ENCODE results near the gene NEAT1.

Gene NEAT1

DNA sequence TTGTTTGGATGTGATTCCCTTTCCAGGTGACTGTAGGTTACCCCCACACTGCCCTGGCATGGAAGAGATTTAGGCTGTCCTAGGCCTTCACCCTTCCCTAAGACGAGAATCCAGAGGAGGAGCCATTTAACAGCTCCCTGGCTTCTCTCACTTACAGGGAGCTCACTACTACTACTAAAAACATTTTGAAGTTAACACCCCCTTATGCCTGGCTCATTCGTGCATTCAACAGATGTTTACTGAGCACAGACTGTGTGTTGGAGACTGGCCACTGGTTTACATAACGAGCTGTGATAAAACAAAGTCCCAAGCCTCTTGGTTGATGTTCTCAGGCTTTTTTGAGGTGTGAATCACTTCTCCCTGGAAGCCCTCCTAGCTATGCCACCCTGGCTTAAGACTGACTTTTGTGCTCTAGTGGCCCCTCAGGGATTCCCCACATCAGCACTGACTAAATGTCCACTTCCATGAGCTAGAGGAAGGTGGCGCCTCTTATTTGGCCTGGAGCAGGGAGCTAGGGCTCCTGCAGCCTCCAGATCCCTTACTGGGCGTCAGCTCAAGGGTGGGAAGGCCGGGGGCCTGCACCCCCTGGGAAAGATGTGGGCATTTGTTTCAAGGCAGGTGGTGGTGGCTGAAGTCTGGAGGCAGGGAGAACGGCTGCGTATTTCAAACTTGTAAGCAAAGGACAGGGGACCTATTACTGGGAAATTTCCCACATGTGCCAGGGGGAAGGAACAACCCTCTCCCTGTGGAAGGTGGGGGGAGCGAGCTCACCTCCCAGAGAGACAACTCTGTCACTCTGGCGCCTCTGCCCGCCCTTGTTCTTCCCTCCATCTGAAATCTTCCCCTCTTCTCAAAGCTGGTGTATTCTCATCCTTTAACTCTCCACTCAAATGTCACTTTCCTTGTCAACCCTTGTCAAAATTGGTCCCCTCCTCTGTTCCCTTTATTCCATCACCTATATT is 56.9 kb downstream of the NEAT1 start:
- no peak overlapping the region for H3K4me3 ChIP-seq (ENCODE audit: control insufficient read depth in 1 of 7, extremely low read depth in 1 of 7, insufficient read depth in 4 of 7, low read depth in 2 of 7, low read length in 6 of 7)
- no peaks in the 10 kb centered on the region for H3K36me3 ChIP-seq (ENCODE audit: control insufficient read depth in 4 of 4, insufficient read depth in 4 of 4, low read length in 3 of 4)
- no peaks in the 10 kb centered on the region for H3K9me3 ChIP-seq (ENCODE audit: control extremely low read depth in 1 of 5, control insufficient read depth in 4 of 5, insufficient read depth in 2 of 5, low read depth in 1 of 5, low read length in 4 of 5)
- 90% methylated on average over 10 of the region's 11 CpGs for WGBS (ENCODE audit: insufficient coverage)
- DNase-seq: peak in 1 of 3 donors; percentile 14
- no peaks in the 10 kb centered on the region for H3K27me3 ChIP-seq (replicated peaks in 2 of 5; ENCODE audit: control insufficient read depth in 4 of 5, insufficient read depth in 5 of 5, low read length in 4 of 5)
- CTCF ChIA-PET: interaction anchor here (0.9 to 18.9 kb wide), 10 partner anchors 8 to 112 kb away, joined by 3 to 653 read pairs (median 4); partner anchors contain the start of gene MALAT1
- peaks cover 0 to 49% (median 36%) of the 10 kb centered on the region in 4 experiments for H3K4me1 ChIP-seq (ENCODE audit: control extremely low read depth in 1 of 4, control insufficient read depth in 4 of 4, insufficient read depth in 4 of 4, low read length in 3 of 4)
- H3K27ac ChIP-seq (ENCODE audit: insufficient read depth in 1 of 2, low read depth in 1 of 2, low read length in 2 of 2, poor library complexity in 1 of 2, severe bottlenecking in 2 of 2): peak overlapping the region in 1 of 2 experiments; percentile 98
- POLR2A ChIA-PET: interaction anchor here (0.5 to 15.5 kb wide), 5 partner anchors 14 to 1779 kb away, joined by 3 to 1072 read pairs (median 3); partner anchors contain the start of genes MALAT1 and NEAT1

DNA sequence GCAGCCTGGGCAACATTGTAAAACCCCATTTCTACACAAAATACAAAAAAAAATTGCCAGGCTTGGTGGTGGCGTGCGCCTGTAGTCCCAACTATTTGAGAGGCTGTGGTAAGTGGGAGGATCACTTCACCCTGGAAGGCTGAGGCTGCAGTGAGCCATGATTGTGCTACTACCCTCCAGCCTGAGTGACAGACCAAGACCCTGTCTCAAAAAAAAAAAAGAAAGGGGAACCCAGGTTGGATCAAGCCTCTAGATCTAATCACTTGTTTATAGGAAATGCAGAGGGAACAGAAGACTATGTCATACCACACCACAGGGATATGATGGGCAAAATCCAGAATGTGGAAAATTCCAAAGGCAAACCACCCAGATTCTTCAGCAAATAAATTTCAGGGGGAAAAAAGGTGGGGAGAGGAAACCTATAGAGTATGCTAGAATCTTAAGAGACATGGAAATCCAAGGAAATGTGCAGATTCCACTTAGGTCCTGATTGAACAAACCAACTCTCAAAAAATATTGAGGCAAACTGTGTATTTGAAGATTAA is 59.8 kb downstream of the NEAT1 start:
- Histone ChIP-seq H3K4me1 (ENCODE audit: control extremely low read depth in 1 of 4, control insufficient read depth in 4 of 4, insufficient read depth in 4 of 4, low read length in 3 of 4) (peaks cover 0 to 41% (median 34%) of the 10 kb centered on the region in 4 experiments), H3K9me3 (ENCODE audit: control extremely low read depth in 1 of 5, control insufficient read depth in 4 of 5, insufficient read depth in 2 of 5, low read depth in 1 of 5, low read length in 4 of 5) (no peaks in the 10 kb centered on the region), H3K27ac (ENCODE audit: insufficient read depth in 1 of 2, low read depth in 1 of 2, low read length in 2 of 2, poor library complexity in 1 of 2, severe bottlenecking in 2 of 2) (no peak overlapping the region), H3K36me3 (ENCODE audit: control insufficient read depth in 4 of 4, insufficient read depth in 4 of 4, low read length in 3 of 4) (no peaks in the 10 kb centered on the region), H3K4me3 (ENCODE audit: control insufficient read depth in 1 of 7, extremely low read depth in 1 of 7, insufficient read depth in 4 of 7, low read depth in 2 of 7, low read length in 6 of 7) (no peak overlapping the region), H3K27me3 (replicated peaks in 2 of 5; ENCODE audit: control insufficient read depth in 4 of 5, insufficient read depth in 5 of 5, low read length in 4 of 5) (no peaks in the 10 kb centered on the region)
- POLR2A ChIA-PET: interaction anchor here (0.6 to 2.0 kb wide), 5 partner anchors 11 to 24 kb away, joined by 3 to 17 read pairs (median 3); partner anchors contain the start of gene MALAT1
- CTCF ChIA-PET: interaction anchor here (18.9 kb wide), 1 partner anchor 16 kb away, joined by 653 read pairs; the partner anchor contains the start of gene MALAT1
- DNase-seq: peak in 2 of 3 donors; percentile 38
- WGBS (ENCODE audit: insufficient coverage): no CpG with 5 or more reads among the region's 2 CpGs

DNA sequence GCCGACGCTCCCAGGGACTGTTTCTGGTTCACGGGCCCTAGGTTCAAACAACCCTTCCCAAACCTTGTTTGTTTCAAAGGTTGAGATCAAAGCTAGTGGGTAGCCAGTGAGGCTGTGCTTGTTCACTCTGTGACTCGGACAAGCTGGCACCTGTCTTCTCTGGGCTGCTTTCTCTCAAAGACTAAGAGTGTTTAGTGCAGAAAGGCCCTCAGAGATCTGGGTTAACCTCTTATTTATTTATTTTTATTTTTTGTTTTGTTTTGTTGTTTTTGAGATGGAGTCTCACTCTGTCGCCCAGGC is 63.3 kb downstream of the NEAT1 start:
- no peaks in the 10 kb centered on the region for H3K36me3 ChIP-seq (ENCODE audit: control insufficient read depth in 4 of 4, insufficient read depth in 4 of 4, low read length in 3 of 4)
- no peak overlapping the region for H3K27ac ChIP-seq (ENCODE audit: insufficient read depth in 1 of 2, low read depth in 1 of 2, low read length in 2 of 2, poor library complexity in 1 of 2, severe bottlenecking in 2 of 2)
- no peak overlapping the region for H3K4me3 ChIP-seq (ENCODE audit: control insufficient read depth in 1 of 7, extremely low read depth in 1 of 7, insufficient read depth in 4 of 7, low read depth in 2 of 7, low read length in 6 of 7)
- H3K4me1 ChIP-seq (ENCODE audit: control extremely low read depth in 1 of 4, control insufficient read depth in 4 of 4, insufficient read depth in 4 of 4, low read length in 3 of 4): peaks cover 0 to 48% (median 43%) of the 10 kb centered on the region in 4 experiments
- WGBS (ENCODE audit: insufficient coverage): 100% methylated on average over 2 of the region's 5 CpGs
- no peaks in the 10 kb centered on the region for H3K9me3 ChIP-seq (ENCODE audit: control extremely low read depth in 1 of 5, control insufficient read depth in 4 of 5, insufficient read depth in 2 of 5, low read depth in 1 of 5, low read length in 4 of 5)
- ChIA-PET POLR2A (interaction anchor here (5.3 to 26.7 kb wide), 2 partner anchors 13 to 15 kb away, joined by 91 to 1072 read pairs; partner anchors contain the start of gene MALAT1), CTCF (interaction anchor here (1.2 to 26.9 kb wide), 5 partner anchors 10 to 14 kb away, joined by 3 to 653 read pairs (median 5); partner anchors contain the start of gene MALAT1)
- DNase-seq: no peak
- H3K27me3 ChIP-seq (replicated peaks in 2 of 5; ENCODE audit: control insufficient read depth in 4 of 5, insufficient read depth in 5 of 5, low read length in 4 of 5): no peaks in the 10 kb centered on the region

DNA sequence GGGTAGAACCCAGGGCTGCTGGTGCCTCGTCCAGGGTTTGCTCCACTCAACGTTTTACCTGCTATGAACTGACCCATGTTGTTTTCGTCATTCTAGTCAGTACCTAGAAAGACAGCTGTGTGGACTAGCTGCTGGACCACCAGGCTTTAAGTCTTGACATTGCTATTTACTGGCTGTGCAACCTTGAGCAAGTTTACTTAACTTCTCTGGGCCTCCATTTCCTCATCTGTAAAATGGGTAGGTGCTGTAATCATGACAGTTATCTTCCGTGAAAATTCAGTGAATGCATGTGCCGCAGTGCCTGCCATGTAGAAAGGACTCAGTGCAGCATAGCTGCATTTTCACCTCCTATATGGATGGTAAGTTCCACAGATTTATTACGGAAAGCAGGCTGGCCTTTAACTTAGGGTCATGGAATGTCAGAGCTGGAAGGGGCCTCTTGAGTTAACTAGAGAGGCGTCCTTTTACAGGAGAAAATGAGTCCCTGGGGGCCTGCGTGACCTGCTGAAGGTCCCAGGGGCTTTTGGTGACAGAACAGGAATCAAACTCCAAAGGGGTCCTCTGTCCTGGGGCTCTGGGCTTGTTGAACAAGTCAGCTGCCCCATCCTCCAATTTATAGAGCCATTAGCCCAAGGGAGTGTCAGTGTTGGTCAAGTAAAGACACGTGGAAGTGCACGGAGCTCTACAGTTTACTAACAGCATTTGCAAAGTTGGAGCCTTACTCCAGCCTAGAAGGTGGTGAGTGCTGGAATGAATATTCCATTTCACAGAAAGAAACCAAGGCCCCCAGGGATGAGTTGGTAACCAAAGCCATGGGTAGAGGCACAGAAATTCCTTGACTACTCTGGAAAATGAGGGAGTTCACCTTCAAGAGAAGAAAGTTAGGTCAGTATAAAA is 64.2 kb downstream of the NEAT1 start:
- peak overlapping the region; percentile 16 to 80 for H3K27ac ChIP-seq (ENCODE audit: insufficient read depth in 1 of 2, low read depth in 1 of 2, low read length in 2 of 2, poor library complexity in 1 of 2, severe bottlenecking in 2 of 2)
- DNase-seq: peak in 1 of 3 donors; percentile 26
- no peaks in the 10 kb centered on the region for H3K27me3 ChIP-seq (replicated peaks in 2 of 5; ENCODE audit: control insufficient read depth in 4 of 5, insufficient read depth in 5 of 5, low read length in 4 of 5)
- H3K9me3 ChIP-seq (ENCODE audit: control extremely low read depth in 1 of 5, control insufficient read depth in 4 of 5, insufficient read depth in 2 of 5, low read depth in 1 of 5, low read length in 4 of 5): no peaks in the 10 kb centered on the region
- POLR2A ChIA-PET: interaction anchor here (1.0 to 26.7 kb wide), 3 partner anchors 14 to 45 kb away, joined by 3 to 1072 read pairs (median 91); partner anchors contain the start of gene MALAT1
- H3K4me1 ChIP-seq (ENCODE audit: control extremely low read depth in 1 of 4, control insufficient read depth in 4 of 4, insufficient read depth in 4 of 4, low read length in 3 of 4): peaks cover 0 to 52% (median 45%) of the 10 kb centered on the region in 4 experiments
- 96% methylated on average over 10 of the region's 10 CpGs for WGBS (ENCODE audit: insufficient coverage)
- no peak overlapping the region for H3K4me3 ChIP-seq (ENCODE audit: control insufficient read depth in 1 of 7, extremely low read depth in 1 of 7, insufficient read depth in 4 of 7, low read depth in 2 of 7, low read length in 6 of 7)
- H3K36me3 ChIP-seq (ENCODE audit: control insufficient read depth in 4 of 4, insufficient read depth in 4 of 4, low read length in 3 of 4): no peaks in the 10 kb centered on the region
- CTCF ChIA-PET: interaction anchor here (1.2 to 26.9 kb wide), 8 partner anchors 9 to 18 kb away, joined by 3 to 653 read pairs (median 5); partner anchors contain the start of gene MALAT1

DNA sequence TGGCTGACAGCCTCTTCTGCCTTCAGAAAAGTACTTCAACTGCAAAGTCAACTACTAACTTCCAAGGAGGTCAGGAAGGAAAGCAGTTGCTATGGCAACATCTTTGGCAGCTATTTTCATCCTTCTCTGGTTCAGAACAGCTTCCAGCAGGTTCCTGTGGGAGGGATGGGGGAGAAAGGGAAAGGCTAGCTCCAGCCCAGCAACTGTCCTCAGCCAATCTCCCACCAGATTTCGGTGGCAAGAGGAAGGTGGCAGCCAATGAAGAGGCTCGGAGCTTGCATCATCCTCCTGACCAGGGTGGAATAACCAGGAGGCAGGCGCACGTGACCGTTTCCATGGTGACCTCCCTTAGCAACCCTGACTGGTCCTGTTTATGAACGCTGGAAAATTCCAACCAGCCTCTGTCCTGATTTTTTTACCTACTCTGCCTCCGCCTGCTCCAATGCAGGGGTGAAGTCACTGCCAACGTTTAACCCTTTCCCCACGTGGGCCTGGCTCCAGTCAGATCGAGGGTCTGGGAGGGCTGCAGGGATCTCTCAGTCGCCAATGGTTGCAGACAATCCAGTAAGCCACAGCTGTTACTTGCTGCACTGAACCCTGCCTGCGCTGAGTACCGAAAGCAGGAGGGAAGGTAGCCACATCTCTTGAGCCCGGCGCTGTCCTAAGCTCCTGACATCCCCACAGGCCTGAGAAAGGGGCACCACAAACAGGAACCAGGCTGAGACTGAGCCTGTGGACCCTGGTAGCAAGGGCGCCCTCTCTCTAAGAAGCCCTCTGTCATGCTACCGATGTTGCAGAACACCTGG is 65.1 kb downstream of the NEAT1 start:
- WGBS (ENCODE audit: insufficient coverage): 5% methylated on average over 17 of the region's 17 CpGs
- Histone ChIP-seq H3K27ac (ENCODE audit: insufficient read depth in 1 of 2, low read depth in 1 of 2, low read length in 2 of 2, poor library complexity in 1 of 2, severe bottlenecking in 2 of 2) (peak overlapping the region; percentile 79 to 80), H3K4me3 (ENCODE audit: control insufficient read depth in 1 of 7, extremely low read depth in 1 of 7, insufficient read depth in 4 of 7, low read depth in 2 of 7, low read length in 6 of 7) (peak overlapping the region in 2 of 7 experiments; percentile 20 to 23), H3K27me3 (replicated peaks in 2 of 5; ENCODE audit: control insufficient read depth in 4 of 5, insufficient read depth in 5 of 5, low read length in 4 of 5) (no peaks in the 10 kb centered on the region), H3K4me1 (ENCODE audit: control extremely low read depth in 1 of 4, control insufficient read depth in 4 of 4, insufficient read depth in 4 of 4, low read length in 3 of 4) (peaks cover under 1 to 56% (median 49%) of the 10 kb centered on the region in 4 experiments), H3K9me3 (ENCODE audit: control extremely low read depth in 1 of 5, control insufficient read depth in 4 of 5, insufficient read depth in 2 of 5, low read depth in 1 of 5, low read length in 4 of 5) (no peaks in the 10 kb centered on the region), H3K36me3 (ENCODE audit: control insufficient read depth in 4 of 4, insufficient read depth in 4 of 4, low read length in 3 of 4) (no peaks in the 10 kb centered on the region)
- peak; percentile 90 to 97 (median 96) for DNase-seq
- ChIA-PET POLR2A (interaction anchor here (0.5 to 26.7 kb wide), 5 partner anchors 14 to 65 kb away, joined by 3 to 1072 read pairs (median 4); partner anchors contain the start of genes MALAT1 and NEAT1), CTCF (interaction anchor here (0.9 to 26.9 kb wide), 7 partner anchors 8 to 72 kb away, joined by 3 to 653 read pairs (median 4); partner anchors contain the start of gene MALAT1)

Data from common myeloid progenitor, CD34-positive (primary cell).